Peyer's patch (tissue), 4 donors: ENCODE data around the gene CYP26C1. TPM values are rescaled to one million over a fixed set of nuclear protein-coding genes. Genes with fewer than 3 reads are reported as not detected.

Experiments
- DNase-seq, 3 donors: peaks; one replicate each; pipeline ENCODE4 v3.0.0-alpha.2; 2017 to 2019
- H3K27ac ChIP-seq, 4 donors: fragments of 200-600 bp; sonication (generic); one replicate each; pipeline ENCODE4 v1.5.1; 2016 to 2019
- H3K27me3 ChIP-seq, 2 donors: fragments of 200-600 bp; sonication (generic); one replicate each; pipeline ENCODE4 v1.5.1; 2019
- H3K36me3 ChIP-seq, 3 donors: fragments of 200-600 bp; sonication (generic); one replicate each; pipeline ENCODE4 v1.5.1; 2016 to 2019
- H3K4me1 ChIP-seq, 4 donors: fragments of 200-600 bp; sonication (generic); one replicate each; pipeline ENCODE4 v1.5.1; 2016 to 2019
- H3K4me3 ChIP-seq, 4 donors: fragments of 200-600 bp; sonication (generic); 1 replicate in 3 of 4; 2 replicates in 1 of 4; pipeline ENCODE4 v1.5.1; 2016 to 2019; ENCODE audit warnings: mild to moderate bottlenecking in 1 of 4
- H3K9me3 ChIP-seq, 4 donors: fragments of 200-600 bp; sonication (generic); one replicate each; pipeline ENCODE4 v1.5.1; 2016 to 2019; ENCODE audit warnings: mild to moderate bottlenecking in 1 of 4
- POLR2A ChIP-seq, 2 donors: fragments of 450-650 bp; IDR thresholded peaks; one replicate each; pipeline ENCODE4 v1.5.1; 2017; ENCODE audit warnings: antibody characterized with exemption in 2 of 2, mild to moderate bottlenecking in 2 of 2, moderate library complexity in 2 of 2
- total RNA-seq, 4 donors: library from RNA; depleted of rRNA; stranded (reverse); fragments of >200 nt; gene quantifications; one replicate each; pipeline ENCODE4 v1.1.0, GENCODE V29; 2016
- TF ChIP-seq, protein P1 (sequence below), 6 experiments: fragments of 450-650 bp in 4 of 6; fragments of 200-600 bp in 2 of 6; sonication (generic) in 1 of 6; IDR thresholded peaks; one replicate each; pipeline ENCODE4 v1.5.1; 2017 to 2019; ENCODE audit warnings: antibody characterized with exemption in 6 of 6, mild to moderate bottlenecking in 3 of 6, moderate library complexity in 1 of 6

CYP26C1 gene
- total RNA-seq, 4 donors from 2014 or later: not detected

DNA sequence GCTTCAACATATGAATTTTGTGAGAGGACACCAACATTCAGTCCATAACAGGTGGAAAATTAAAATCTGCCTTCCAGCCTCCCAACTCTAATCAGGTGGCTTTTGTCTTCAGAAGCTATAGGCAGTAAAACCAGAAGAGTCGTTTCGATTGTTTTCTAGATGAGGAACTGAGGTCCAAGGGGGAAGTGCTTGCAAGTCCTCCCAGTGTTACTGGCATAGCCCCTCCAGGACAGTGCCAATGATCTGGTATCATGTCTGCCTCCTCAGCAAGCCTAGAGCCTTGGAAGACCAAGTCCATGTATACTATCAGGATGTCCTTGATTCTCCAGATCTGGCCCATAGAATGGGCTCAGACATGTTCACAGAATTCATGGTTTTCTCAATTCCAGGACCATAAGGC lies 30.0 kb downstream of the CYP26C1 start:
- no peak for TF ChIP-seq POLR2A (IDR thresholded peaks at IDR 0.05)
- TF ChIP-seq, protein P1, sequence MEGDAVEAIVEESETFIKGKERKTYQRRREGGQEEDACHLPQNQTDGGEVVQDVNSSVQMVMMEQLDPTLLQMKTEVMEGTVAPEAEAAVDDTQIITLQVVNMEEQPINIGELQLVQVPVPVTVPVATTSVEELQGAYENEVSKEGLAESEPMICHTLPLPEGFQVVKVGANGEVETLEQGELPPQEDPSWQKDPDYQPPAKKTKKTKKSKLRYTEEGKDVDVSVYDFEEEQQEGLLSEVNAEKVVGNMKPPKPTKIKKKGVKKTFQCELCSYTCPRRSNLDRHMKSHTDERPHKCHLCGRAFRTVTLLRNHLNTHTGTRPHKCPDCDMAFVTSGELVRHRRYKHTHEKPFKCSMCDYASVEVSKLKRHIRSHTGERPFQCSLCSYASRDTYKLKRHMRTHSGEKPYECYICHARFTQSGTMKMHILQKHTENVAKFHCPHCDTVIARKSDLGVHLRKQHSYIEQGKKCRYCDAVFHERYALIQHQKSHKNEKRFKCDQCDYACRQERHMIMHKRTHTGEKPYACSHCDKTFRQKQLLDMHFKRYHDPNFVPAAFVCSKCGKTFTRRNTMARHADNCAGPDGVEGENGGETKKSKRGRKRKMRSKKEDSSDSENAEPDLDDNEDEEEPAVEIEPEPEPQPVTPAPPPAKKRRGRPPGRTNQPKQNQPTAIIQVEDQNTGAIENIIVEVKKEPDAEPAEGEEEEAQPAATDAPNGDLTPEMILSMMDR (IDR thresholded peaks at IDR 0.05): no peak
- DNase-seq: no peak
- Histone ChIP-seq H3K9me3 (no peaks in the 10 kb centered on the region), H3K4me3 (no peak overlapping the region), H3K27ac (no peak overlapping the region), H3K27me3 (no peaks in the 10 kb centered on the region), H3K36me3 (no peaks in the 10 kb centered on the region), H3K4me1 (no peaks in the 10 kb centered on the region)

GRCh38 chr10:93091960-93092359 lies 31.4 kb downstream of the CYP26C1 start:
- Histone ChIP-seq H3K4me1 (no peaks in the 10 kb centered on the region), H3K4me3 (no peak overlapping the region), H3K27me3 (no peaks in the 10 kb centered on the region), H3K27ac (no peak overlapping the region), H3K36me3 (no peaks in the 10 kb centered on the region), H3K9me3 (no peaks in the 10 kb centered on the region)
- DNase-seq: no peak
- TF ChIP-seq POLR2A (IDR thresholded peaks at IDR 0.05): no peak
- TF ChIP-seq, protein P1 (IDR thresholded peaks at IDR 0.05): no peak

DNA sequence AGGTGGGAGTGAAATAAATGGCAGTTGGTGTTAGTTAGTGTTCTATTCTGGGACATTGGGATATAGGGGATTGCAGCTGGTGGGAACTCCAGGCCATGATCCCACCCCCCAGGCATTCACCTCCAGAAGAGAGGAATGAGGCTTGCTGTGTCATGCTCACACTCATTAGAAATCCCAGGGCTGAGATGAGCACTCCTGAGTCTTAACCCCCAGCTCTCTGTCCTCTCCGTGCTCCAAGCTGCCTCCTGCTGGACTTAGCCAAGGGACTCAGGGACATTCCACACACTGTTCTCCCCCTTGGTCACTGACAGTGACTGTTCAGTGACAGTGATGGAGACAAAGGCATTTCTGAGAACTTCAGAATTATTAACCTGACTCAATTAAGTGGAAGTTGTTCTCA lies 34.6 kb downstream of the CYP26C1 start:
- Histone ChIP-seq H3K4me3 (no peak overlapping the region), H3K27me3 (no peaks in the 10 kb centered on the region), H3K9me3 (no peaks in the 10 kb centered on the region), H3K27ac (no peak overlapping the region), H3K4me1 (no peaks in the 10 kb centered on the region), H3K36me3 (no peaks in the 10 kb centered on the region)
- no peak for TF ChIP-seq POLR2A (IDR thresholded peaks at IDR 0.05)
- TF ChIP-seq, protein P1 (IDR thresholded peaks at IDR 0.05): no peak
- DNase-seq: no peak

DNA sequence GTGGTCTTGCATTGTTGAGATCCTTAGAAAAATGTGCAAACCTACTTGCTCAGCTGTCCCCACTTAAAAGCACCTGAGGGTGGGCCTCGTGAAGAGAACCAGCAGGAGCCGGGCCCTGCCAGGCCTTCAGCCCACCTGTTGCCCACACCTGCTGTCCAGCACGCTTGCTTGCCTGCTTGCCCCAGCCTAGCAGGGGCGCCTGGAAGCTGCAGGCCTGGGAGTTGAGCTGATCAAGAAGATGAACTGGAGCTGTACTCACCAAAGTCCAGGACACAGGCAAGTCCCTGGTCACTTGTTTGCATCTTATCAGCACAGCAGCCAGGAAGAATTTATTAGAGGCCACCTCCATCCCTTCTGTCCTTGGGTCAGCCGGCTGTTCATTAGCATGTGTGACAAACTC lies 36.3 kb downstream of the CYP26C1 start:
- TF ChIP-seq POLR2A (IDR thresholded peaks at IDR 0.05): no peak
- H3K9me3 ChIP-seq: no peaks in the 10 kb centered on the region
- H3K4me3 ChIP-seq: no peak overlapping the region
- H3K4me1 ChIP-seq: no peaks in the 10 kb centered on the region
- H3K27ac ChIP-seq: no peak overlapping the region
- H3K27me3 ChIP-seq: no peaks in the 10 kb centered on the region
- no peaks in the 10 kb centered on the region for H3K36me3 ChIP-seq
- no peak for DNase-seq

GRCh38 chr10:93097386-93097785 lies 36.8 kb downstream of the CYP26C1 start:
- no peak for TF ChIP-seq POLR2A (IDR thresholded peaks at IDR 0.05)
- TF ChIP-seq, protein P1 (IDR thresholded peaks at IDR 0.05): no peak
- DNase-seq: no peak
- no peak overlapping the region for H3K27ac ChIP-seq
- H3K9me3 ChIP-seq: no peaks in the 10 kb centered on the region
- H3K4me1 ChIP-seq: no peaks in the 10 kb centered on the region
- no peak overlapping the region for H3K4me3 ChIP-seq
- no peaks in the 10 kb centered on the region for H3K36me3 ChIP-seq
- H3K27me3 ChIP-seq: no peaks in the 10 kb centered on the region

DNA sequence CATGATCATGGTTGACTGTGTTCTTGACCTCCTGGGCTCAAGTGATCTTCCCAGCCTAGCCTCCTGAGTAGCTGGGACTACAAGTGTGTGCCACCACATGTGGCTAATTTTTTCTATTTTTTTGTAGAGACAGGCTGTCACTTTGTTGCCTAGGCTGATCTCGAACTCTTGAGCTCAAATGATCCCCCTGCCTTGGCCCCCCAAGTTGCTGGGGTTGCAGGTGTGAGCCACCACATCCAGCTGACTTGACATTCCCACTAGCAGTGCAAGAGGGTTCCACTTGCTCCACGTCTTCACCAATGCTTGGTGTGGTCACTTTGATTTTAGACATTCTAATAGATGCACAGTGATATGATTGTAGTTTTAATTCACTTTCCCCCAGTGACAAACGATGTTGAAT lies 38.2 kb downstream of the CYP26C1 start:
- Histone ChIP-seq H3K4me3 (no peak overlapping the region), H3K27ac (no peak overlapping the region), H3K27me3 (no peaks in the 10 kb centered on the region), H3K9me3 (no peaks in the 10 kb centered on the region), H3K4me1 (no peaks in the 10 kb centered on the region), H3K36me3 (no peaks in the 10 kb centered on the region)
- DNase-seq: no peak
- TF ChIP-seq, protein P1 (IDR thresholded peaks at IDR 0.05): no peak
- no peak for TF ChIP-seq POLR2A (IDR thresholded peaks at IDR 0.05)
